ENCODE data around the gene LRCH1. TPM values are rescaled to one million over a fixed set of nuclear protein-coding genes. Genes with fewer than 3 reads are reported as not detected.

LRCH1 gene
- total RNA-seq, 1 experiment from 2014 or later: 16.5 TPM

DNA sequence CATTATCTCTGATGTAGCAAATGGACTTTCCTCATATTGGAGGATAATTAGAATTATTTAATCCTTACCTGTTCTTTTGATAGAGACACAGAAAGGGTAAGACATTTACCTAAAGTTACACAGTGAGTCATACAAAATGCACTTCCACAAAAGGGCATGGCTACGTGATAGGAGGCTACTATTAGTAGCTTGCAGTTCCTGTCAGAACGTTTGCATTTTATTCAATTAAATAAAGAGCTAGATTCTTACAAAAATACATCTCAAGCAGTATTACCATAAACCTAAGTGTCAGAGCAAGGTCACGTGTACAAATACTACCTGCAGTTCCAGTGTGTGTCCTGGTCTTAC, 123.4 kb downstream of the LRCH1 start:
- CTCF ChIA-PET: interaction anchor here (0.6 to 1.6 kb wide), 3 partner anchors 9 to 94 kb away, joined by 3 read pairs; no protein-coding TSS in a partner anchor
- no peak for DNase-seq (ENCODE audit: unreplicated experiment)

DNA sequence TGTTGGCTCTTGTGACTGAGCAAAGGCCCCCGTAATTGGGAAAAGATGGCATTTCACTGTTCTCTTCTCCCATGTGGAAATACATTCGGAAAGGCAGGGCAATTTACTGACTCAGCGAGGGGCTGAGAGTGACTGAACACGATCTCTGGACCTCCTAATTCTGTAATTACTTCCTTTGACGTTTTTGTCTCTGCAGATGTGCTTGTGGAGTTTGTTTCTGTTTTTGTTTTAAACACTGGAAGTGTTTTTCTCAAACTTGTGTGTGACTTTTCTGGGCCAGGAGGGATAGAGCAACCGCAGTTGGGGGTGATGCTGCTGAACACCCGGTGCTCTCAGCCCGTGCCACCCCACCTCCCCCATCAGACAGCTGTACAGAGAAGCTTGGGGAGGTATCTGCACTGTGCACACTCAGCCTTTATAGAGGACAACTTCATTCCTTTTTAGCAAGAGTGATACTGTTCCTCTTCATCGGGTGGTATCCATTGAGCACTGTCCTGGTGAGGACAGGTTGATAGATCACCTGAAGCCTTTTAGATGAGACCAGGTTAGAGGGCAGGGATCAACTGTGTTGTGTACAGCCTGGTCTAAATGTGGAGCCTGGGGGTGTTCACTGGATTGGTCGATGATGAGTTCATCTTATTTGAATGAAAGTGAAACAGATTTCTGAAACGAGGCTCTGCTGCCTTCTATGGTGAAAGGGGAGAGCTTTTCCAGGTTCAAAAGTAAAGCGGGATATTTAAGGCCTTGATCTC, 126.6 kb downstream of the LRCH1 start:
- ChIA-PET POLR2A (no interaction called here), CTCF (interaction anchor here (0.7 kb wide), 2 partner anchors 40 to 84 kb away, joined by 3 read pairs; no protein-coding TSS in a partner anchor)
- no peaks in the 10 kb centered on the region for H3K4me1 Mint-ChIP-seq (ENCODE audit: insufficient read depth, unreplicated experiment)
- H3K36me3 Mint-ChIP-seq (ENCODE audit: insufficient read depth, unreplicated experiment): peaks cover 7% of the 10 kb centered on the region
- no peaks in the 10 kb centered on the region for H3K9me3 Mint-ChIP-seq (ENCODE audit: unreplicated experiment)
- intact Hi-C loops (cut with micrococcal nuclease): no loop called here
- BruUV-seq (replicated peaks): no TSS peak
- TF ChIP-seq, protein P1, sequence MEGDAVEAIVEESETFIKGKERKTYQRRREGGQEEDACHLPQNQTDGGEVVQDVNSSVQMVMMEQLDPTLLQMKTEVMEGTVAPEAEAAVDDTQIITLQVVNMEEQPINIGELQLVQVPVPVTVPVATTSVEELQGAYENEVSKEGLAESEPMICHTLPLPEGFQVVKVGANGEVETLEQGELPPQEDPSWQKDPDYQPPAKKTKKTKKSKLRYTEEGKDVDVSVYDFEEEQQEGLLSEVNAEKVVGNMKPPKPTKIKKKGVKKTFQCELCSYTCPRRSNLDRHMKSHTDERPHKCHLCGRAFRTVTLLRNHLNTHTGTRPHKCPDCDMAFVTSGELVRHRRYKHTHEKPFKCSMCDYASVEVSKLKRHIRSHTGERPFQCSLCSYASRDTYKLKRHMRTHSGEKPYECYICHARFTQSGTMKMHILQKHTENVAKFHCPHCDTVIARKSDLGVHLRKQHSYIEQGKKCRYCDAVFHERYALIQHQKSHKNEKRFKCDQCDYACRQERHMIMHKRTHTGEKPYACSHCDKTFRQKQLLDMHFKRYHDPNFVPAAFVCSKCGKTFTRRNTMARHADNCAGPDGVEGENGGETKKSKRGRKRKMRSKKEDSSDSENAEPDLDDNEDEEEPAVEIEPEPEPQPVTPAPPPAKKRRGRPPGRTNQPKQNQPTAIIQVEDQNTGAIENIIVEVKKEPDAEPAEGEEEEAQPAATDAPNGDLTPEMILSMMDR (IDR thresholded peaks at IDR 0.05; ENCODE audit: unreplicated experiment): no peak
- no peak overlapping the region for H3K4me3 Mint-ChIP-seq (ENCODE audit: unreplicated experiment)
- DNase-seq (ENCODE audit: unreplicated experiment): no peak
- no peak overlapping the region for H3K27ac Mint-ChIP-seq (ENCODE audit: low read depth, unreplicated experiment)
- no peaks in the 10 kb centered on the region for H3K27me3 Mint-ChIP-seq (ENCODE audit: insufficient read depth, unreplicated experiment)

More for the DNA sequence above, 123.4 kb downstream of the LRCH1 start:
- Mint-ChIP-seq H3K9me3 (ENCODE audit: unreplicated experiment) (no peaks in the 10 kb centered on the region), H3K4me1 (ENCODE audit: insufficient read depth, unreplicated experiment) (no peaks in the 10 kb centered on the region), H3K27me3 (ENCODE audit: insufficient read depth, unreplicated experiment) (no peaks in the 10 kb centered on the region), H3K36me3 (ENCODE audit: insufficient read depth, unreplicated experiment) (peaks cover 6% of the 10 kb centered on the region), H3K27ac (ENCODE audit: low read depth, unreplicated experiment) (no peak overlapping the region), H3K4me3 (ENCODE audit: unreplicated experiment) (no peak overlapping the region)
- TF ChIP-seq, protein P1 (IDR thresholded peaks at IDR 0.05; ENCODE audit: unreplicated experiment): no peak
- BruUV-seq (replicated peaks): no TSS peak
- POLR2A ChIA-PET: interaction anchor here (1.3 kb wide), 1 partner anchor 11 kb away, joined by 4 read pairs; no protein-coding TSS in a partner anchor
- intact Hi-C loops (cut with micrococcal nuclease): no loop called here

DNA sequence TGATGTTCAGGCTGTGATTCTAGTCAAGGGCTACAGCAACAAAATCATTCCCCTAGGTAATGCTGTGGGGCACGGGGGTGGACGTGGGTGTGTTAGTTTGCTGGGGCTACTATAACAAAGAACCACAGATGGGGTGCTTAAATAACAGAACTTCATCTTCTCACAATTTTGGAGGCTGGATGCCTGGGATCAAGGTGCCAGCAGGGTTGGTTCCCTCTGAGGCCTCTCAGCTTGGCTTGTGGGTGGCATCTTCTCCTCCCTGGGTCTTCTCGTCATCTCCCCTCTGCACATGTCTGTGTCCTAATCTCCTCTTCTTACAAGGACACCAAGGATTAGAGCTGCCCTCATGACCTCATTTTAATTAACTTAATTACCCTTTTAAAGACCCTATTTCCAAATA, 129.0 kb downstream of the LRCH1 start:
- no TSS peak for BruUV-seq (replicated peaks)
- TF ChIP-seq, protein P1 (IDR thresholded peaks at IDR 0.05; ENCODE audit: unreplicated experiment): no peak
- no peak overlapping the region for H3K4me3 Mint-ChIP-seq (ENCODE audit: unreplicated experiment)
- peaks cover 17% of the 10 kb centered on the region for H3K36me3 Mint-ChIP-seq (ENCODE audit: insufficient read depth, unreplicated experiment)
- no peak for DNase-seq (ENCODE audit: unreplicated experiment)
- POLR2A ChIA-PET: interaction anchor here (0.7 kb wide), 1 partner anchor 18 kb away, joined by 3 read pairs; no protein-coding TSS in a partner anchor
- CTCF ChIA-PET: interaction anchor here (0.6 kb wide), 1 partner anchor 1330 kb away, joined by 3 read pairs; no protein-coding TSS in a partner anchor
- no peaks in the 10 kb centered on the region for H3K27me3 Mint-ChIP-seq (ENCODE audit: insufficient read depth, unreplicated experiment)
- intact Hi-C loops (cut with micrococcal nuclease): no loop called here
- H3K27ac Mint-ChIP-seq (ENCODE audit: low read depth, unreplicated experiment): no peak overlapping the region
- no peaks in the 10 kb centered on the region for H3K9me3 Mint-ChIP-seq (ENCODE audit: unreplicated experiment)
- no peaks in the 10 kb centered on the region for H3K4me1 Mint-ChIP-seq (ENCODE audit: insufficient read depth, unreplicated experiment)

DNA sequence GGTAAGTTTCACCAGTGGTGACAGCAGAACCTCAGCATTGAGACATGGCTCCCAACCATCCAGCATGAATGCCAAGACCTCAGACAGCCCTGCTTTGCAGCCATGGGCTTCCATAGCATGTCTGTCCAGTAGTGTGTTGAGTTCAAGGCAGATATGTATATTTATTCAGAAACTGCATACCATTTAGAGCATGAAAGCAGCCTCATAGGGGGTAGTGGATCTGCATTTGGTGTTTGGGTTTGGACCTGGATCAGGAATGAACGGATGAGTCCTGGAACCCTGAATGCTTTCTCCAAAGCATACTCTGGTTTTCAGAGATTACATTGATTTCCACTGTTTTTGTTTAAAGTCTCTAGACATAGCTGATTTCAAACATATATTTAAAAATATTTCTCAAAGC, 129.7 kb downstream of the LRCH1 start:
- H3K4me1 Mint-ChIP-seq (ENCODE audit: insufficient read depth, unreplicated experiment): no peaks in the 10 kb centered on the region
- TF ChIP-seq, protein P1 (IDR thresholded peaks at IDR 0.05; ENCODE audit: unreplicated experiment): no peak
- no peaks in the 10 kb centered on the region for H3K9me3 Mint-ChIP-seq (ENCODE audit: unreplicated experiment)
- H3K4me3 Mint-ChIP-seq (ENCODE audit: unreplicated experiment): no peak overlapping the region
- H3K27me3 Mint-ChIP-seq (ENCODE audit: insufficient read depth, unreplicated experiment): no peaks in the 10 kb centered on the region
- POLR2A ChIA-PET: interaction anchor here (0.9 kb wide), 1 partner anchor 14 kb away, joined by 4 read pairs; no protein-coding TSS in a partner anchor
- peaks cover 17% of the 10 kb centered on the region for H3K36me3 Mint-ChIP-seq (ENCODE audit: insufficient read depth, unreplicated experiment)
- DNase-seq (ENCODE audit: unreplicated experiment): no peak
- intact Hi-C loops (cut with micrococcal nuclease): no loop called here
- no TSS peak for BruUV-seq (replicated peaks)
- H3K27ac Mint-ChIP-seq (ENCODE audit: low read depth, unreplicated experiment): no peak overlapping the region
- CTCF ChIA-PET: no interaction called here
